HG03064 (cell line): ENCODE data around the gene RUNDC3A.

Source experiments
- ATAC-seq: cut with Tn5 transposase; IDR thresholded peaks from one replicate; pipeline ENCODE4 v1.9.1; 2021; ENCODE audit warnings: low read depth; ENCODE audit not compliant: unreplicated experiment

RUNDC3A gene

GRCh38 chr17:44282264-44282663, 26.1 kb upstream of the RUNDC3A start:
- ATAC-seq, result no peak

DNA sequence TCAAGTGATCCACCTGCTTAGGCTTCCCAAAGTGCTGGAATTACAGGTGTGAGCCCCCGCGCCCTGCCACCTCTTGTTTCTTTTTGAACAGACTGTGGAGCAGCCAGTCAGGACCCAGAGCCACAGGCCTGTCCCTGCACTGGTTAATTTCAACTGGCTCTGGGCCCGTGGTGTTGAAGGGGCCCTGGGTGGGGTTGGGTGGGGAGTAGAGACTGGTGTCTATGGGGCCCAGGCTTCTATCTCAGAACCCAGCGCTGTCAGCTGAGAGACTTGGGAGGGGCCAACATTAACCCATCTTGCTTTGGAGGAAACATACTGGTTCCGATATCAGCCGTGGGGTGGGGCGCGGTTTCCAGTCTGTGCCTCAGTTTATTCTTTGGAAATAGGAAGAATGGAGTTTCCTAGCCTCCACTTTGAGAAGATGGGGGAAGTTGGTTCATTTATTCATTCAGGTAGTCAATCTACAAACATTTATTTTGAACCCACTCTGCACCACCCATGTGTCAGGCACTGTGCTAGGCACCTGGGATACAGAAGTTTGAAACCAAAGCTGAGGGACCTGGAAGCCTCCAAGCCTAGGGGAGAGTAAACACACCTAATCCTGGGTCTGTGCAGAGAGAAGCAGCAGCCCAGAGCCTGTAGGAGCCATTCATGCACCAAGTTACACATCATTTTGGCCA, 24.9 kb upstream of the RUNDC3A start:
- no peak for ATAC-seq

DNA sequence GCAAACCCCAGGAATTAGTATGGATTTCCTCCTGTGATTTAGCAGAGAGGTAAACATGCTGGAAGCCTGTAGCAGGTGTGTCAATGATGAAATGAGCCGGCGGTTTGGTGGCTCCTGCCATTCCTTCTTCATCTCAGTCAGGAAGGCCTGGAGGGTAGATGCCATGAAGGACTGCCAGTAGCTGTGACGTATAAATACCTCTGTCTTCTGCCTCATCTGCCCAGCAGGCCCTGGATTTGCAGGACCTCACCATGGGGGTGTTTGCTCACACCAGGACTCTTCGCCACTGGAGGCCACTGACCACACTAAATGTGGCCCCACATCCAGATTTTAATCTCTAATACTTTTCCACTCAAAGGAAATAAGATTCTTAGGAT, 24.4 kb upstream of the RUNDC3A start:
- no peak for ATAC-seq

DNA sequence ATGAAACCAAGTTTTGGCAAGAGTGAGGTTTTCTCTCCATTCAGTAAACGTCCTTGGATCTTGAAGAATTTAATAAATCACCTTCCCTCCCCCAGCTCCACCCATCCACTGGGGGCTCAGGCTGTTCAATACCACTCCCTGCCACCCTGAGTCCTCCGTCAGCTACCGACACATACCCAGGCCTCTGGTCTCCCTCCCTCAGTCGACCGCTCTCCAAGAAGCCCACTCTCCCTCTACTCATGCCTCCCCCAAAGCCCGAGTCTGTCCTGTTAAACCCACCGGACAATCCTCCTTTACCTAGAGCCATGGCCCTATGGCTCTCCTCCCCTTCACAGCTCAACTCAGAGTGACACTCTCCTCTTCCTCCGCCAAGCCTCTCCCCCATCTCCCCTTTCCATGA, 20.8 kb upstream of the RUNDC3A start:
- ATAC-seq, result no peak

GRCh38 chr17:44293509-44294226, 14.7 kb upstream of the RUNDC3A start:
- no peak for ATAC-seq

DNA sequence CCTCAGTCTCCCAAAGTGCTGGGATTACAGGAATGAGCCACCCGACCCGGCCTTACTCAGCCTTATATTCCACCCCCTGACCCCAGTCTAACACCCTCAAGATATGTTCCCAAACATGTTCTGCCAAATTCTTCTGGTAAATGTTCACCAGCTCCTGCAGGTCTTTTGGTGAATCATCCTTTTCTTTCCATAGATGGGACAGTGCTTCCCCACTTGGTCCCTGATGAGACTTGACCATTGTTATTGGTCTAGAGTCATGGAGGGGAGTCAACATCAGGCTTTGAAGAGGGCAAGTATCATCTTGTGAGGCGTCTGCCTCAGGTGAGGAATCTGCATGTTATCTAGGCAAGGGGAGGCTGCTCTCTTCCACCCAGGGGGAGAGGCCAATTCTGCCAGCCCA, 10.4 kb upstream of the RUNDC3A start:
- no peak for ATAC-seq

DNA sequence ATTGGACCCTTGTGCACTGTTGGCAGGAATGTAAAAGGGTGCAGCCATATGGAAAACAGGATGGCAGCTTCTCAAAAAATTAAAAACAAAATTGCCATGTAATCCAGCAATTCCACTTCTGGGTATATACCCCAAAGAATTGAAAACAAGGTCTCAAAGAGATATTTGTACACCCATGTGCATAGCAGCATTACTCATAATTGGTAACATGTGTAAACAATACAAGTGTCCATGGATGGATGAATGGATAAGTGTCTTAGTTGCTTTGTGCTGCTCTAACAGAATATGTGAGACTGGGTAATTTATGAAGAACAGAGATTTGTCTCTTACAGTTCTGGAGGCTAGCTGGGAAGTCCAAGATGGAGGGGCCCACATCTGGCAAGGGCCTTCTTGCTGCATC, 3.8 kb upstream of the RUNDC3A start:
- no peak for ATAC-seq

GRCh38 chr17:44307387-44308186, 814 bp upstream of the RUNDC3A start:
- ATAC-seq, result no peak

GRCh38 chr17:44308865-44309264, 464 bp downstream of the RUNDC3A start:
- ATAC-seq, result no peak

DNA sequence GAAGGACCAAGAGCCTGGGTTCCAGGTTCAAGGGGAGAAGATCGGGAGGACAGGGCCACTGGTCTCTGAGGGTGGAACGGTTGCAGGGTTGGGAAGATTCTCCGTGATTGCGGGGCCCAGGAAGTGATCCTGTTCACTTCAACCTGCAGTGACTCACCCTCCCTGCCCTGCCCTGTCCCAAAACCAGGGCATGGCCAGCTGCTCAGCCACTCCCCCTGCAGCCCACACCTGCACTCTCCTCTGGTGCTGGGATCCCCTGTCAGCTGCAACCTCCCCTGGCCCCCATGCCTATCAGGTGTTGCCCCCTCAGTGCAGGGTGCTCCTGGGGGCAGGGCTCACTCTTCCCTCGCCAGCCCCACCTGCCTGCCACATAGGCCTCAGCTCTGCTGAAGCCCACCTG, 1.1 kb downstream of the RUNDC3A start:
- ATAC-seq, result no peak

DNA sequence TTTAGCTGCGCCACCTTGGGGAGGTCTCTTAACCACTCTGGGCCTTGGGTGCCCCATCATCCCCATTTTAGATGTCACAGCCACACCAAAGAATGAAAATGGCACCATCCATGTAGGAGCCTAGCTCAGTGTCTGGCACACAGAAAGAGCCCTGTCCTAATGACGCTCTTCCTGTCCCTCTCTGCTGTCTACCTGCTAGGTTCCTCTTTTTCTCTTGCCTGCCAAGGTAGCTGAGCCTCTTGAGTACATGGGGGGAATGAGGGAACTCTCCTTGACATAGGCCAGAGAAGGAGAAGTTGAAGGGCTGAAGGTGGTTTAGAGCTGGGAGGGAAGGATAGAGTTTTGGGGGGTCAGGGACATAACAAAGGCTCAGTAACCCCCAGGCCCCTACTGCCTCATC, 1.8 kb downstream of the RUNDC3A start:
- no peak for ATAC-seq

DNA sequence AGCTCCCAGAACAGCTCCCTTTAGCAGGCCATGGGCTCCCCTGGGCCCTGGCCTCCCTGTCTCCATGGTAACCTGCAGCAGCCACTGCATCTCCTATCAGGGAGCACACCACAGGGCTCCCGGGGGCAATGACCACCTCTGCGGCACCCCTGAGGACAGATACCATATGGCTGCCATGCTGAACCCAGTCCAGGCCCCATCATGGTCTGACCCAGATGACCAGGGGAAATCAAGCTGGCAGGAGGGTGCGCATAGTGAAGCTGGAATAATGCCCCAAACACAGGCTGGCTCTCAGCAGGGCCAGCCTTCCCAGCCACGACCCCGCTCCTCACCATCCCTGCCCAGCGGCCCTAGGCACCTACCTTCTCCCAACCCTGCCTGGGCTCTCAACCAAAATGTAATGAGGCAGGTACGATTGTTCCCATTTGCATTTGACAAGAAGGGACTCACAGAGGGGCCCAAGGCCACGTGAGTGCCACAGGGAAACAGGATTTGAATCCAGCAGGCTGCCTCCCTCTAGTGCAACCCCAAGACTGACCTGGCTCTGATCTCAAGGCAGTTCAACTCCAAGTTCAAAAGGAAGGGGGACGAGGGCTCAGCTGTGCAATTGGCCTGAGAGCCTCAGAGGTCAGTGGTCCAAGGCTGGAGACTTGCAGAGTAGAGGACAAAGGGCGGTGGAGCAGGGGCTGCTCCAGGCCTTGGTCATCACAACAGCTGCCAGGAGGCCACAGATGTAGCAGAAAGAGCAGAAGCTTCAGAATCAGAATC, 2.4 kb downstream of the RUNDC3A start:
- ATAC-seq, result no peak

- ATAC-seq, result no peak
These were observed 3.3 kb downstream of the RUNDC3A start for GRCh38 chr17:44311562-44312181.

GRCh38 chr17:44312396-44313104, 4.1 kb downstream of the RUNDC3A start:
- no peak for ATAC-seq

- no peak for ATAC-seq
These were observed 5.6 kb downstream of the RUNDC3A start for GRCh38 chr17:44314031-44314430.

- no peak for ATAC-seq
These were observed 6.1 kb downstream of the RUNDC3A start for GRCh38 chr17:44314524-44314868.

DNA sequence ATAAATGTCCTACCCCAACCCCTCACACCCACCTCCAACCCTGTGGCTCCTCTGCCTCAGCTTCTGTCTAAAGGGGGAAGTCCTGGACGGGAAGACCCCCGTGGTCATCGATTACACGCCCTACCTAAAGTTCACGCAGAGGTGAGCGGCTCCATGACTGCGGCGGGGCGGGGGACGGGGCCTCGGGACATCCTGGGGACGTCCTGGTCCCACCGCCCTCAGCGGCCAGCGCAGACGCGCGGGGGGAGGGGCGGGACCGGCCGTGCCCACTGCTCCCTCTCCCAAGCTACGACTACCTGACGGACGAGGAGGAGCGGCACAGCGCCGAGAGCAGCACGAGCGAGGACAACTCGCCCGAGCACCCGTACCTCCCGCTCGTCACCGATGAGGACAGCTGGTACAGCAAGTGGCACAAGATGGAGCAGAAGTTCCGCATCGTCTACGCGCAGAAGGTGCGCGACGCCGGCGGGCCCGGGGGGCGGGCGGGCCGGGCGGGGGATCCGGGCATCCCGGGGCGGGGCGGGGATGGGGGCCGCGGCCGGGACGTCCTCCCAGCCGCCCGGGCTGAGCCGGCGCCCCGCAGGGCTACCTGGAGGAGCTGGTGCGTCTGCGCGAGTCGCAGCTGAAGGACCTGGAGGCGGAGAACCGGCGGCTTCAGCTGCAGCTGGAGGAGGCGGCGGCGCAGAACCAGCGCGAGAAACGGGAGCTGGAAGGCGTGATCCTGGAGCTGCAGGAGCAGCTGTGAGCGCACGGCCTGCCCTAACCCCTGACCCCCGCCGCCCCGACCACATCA, 6.7 kb downstream of the RUNDC3A start:
- ATAC-seq, result no peak

GRCh38 chr17:44315760-44316731, 7.6 kb downstream of the RUNDC3A start:
- ATAC-seq, result no peak
